Superior temporal gyrus (tissue), 1 donor: Measurements from ENCODE around the gene ASIC4.
A peak's percentile ranks its signal among the peaks of the same experiment; 100 is the strongest.

Experiments
- DNase-seq: peaks from one replicate; pipeline ENCODE4 v3.0.0-alpha.2; 2016; ENCODE audit errors: extremely low spot score

The ASIC4 gene

GRCh38 chr2:219515874-219516629, 1.8 kb downstream of the ASIC4 start:
- no peak for DNase-seq

GRCh38 chr2:219516888-219517287, 2.6 kb downstream of the ASIC4 start:
- no peak for DNase-seq

- no peak for DNase-seq
Measured at GRCh38 chr2:219517954-219518778, 3.9 kb downstream of the ASIC4 start.

- DNase-seq = no peak
Measured at GRCh38 chr2:219519526-219519916, 5.2 kb downstream of the ASIC4 start.

GRCh38 chr2:219520079-219520478, 5.8 kb downstream of the ASIC4 start:
- no peak for DNase-seq

- no peak for DNase-seq
Measured at GRCh38 chr2:219521066-219521880, 7.0 kb downstream of the ASIC4 start.

- no peak for DNase-seq
Measured at GRCh38 chr2:219522111-219523030, 8.1 kb downstream of the ASIC4 start.

GRCh38 chr2:219523031-219523671, 8.9 kb downstream of the ASIC4 start:
- DNase-seq = no peak

- DNase-seq = no peak
Measured at GRCh38 chr2:219524817-219525216, 10.5 kb downstream of the ASIC4 start.

- no peak for DNase-seq
Measured at GRCh38 chr2:219525533-219526232, 11.4 kb downstream of the ASIC4 start.

- DNase-seq = no peak
Measured at GRCh38 chr2:219526320-219527075, 12.2 kb downstream of the ASIC4 start.

- DNase-seq = no peak
Measured at GRCh38 chr2:219527076-219527394, 12.8 kb downstream of the ASIC4 start.

- no peak for DNase-seq
Measured at GRCh38 chr2:219527472-219527871, 13.2 kb downstream of the ASIC4 start.

GRCh38 chr2:219530048-219530963, 16.0 kb downstream of the ASIC4 start:
- DNase-seq = peak; percentile 93

GRCh38 chr2:219531639-219532377, 17.5 kb downstream of the ASIC4 start:
- no peak for DNase-seq

- DNase-seq = no peak
Measured at GRCh38 chr2:219532378-219532649, 18.0 kb downstream of the ASIC4 start.

- DNase-seq = no peak
Measured at GRCh38 chr2:219533930-219534661, 19.8 kb downstream of the ASIC4 start.
